ENCODE results near the gene TCF12. TPM values are rescaled to one million over a fixed set of nuclear protein-coding genes. Genes with fewer than 3 reads are reported as not detected.

Gene TCF12
- polyA plus RNA-seq, 1 donor (not counting 4 experiments of a cell fraction or from before 2014, with no cell fraction given), result 48.3 TPM

- dilution Hi-C loops (cut with MboI; ENCODE audit: extremely low pct_ligation_motif_present, low sequenced_read_pairs), result no loop called here
- TF ChIP-seq CTCF (optimal IDR thresholded peaks at IDR 0.05 in 1 of 3, IDR thresholded peaks at IDR 0.05 in 1 of 3, conservative IDR thresholded peaks at IDR 0.05 in 1 of 3; ENCODE audit: extremely low read depth in 1 of 3, insufficient read depth in 2 of 3, low read length in 3 of 3) (no peak), EZH2 (IDR thresholded peaks at IDR 0.05; ENCODE audit: low read length) (no peak)
- H3K9me1 ChIP-seq (ENCODE audit: control insufficient read depth, extremely low read depth, insufficient read depth, low read length), result no peaks in the 10 kb centered on the region
- no peak overlapping the region for H3K27ac ChIP-seq (ENCODE audit: control insufficient read depth, insufficient read depth, low read length)
- H2AFZ ChIP-seq (ENCODE audit: control insufficient read depth, low read length), result no peak overlapping the region
- FAIRE-seq, result no peak
- no peaks in the 10 kb centered on the region for H3K9me3 ChIP-seq (ENCODE audit: control insufficient read depth, low read depth, low read length)
- H3K9ac ChIP-seq (ENCODE audit: control insufficient read depth, extremely low read depth, insufficient read depth, low read length), result no peak overlapping the region
- H3K4me3 ChIP-seq (ENCODE audit: control insufficient read depth in 2 of 3, extremely low read depth in 1 of 3, insufficient read depth in 2 of 3, low read depth in 1 of 3, low read length in 3 of 3), result no peak overlapping the region
- no peaks in the 10 kb centered on the region for H4K20me1 ChIP-seq (ENCODE audit: control insufficient read depth, extremely low read depth, insufficient read depth, low read length)
- H3K36me3 ChIP-seq (ENCODE audit: control insufficient read depth in 2 of 2, extremely low read depth in 1 of 2, insufficient read depth in 2 of 2, low read length in 2 of 2), result peaks cover 0 to 10% of the 10 kb centered on the region in 2 experiments
- no peak overlapping the region for H3K4me2 ChIP-seq (ENCODE audit: control insufficient read depth, extremely low read depth, insufficient read depth, low read depth, low read length)
- no peak for DNase-seq (ENCODE audit: low read depth, low spot score)
- H3K27me3 ChIP-seq (ENCODE audit: control insufficient read depth, extremely low read depth, insufficient read depth, low read length), result no peaks in the 10 kb centered on the region
- H3K4me1 ChIP-seq (ENCODE audit: control insufficient read depth, extremely low read depth, insufficient read depth, low read length), result peaks cover 5% of the 10 kb centered on the region
- H3K79me2 ChIP-seq (ENCODE audit: control insufficient read depth, insufficient read depth, low read length), result peaks cover 63% of the 10 kb centered on the region
These were observed 4.7 kb downstream of the TCF12 start for GRCh38 chr15:56923174-56923591.

- Histone ChIP-seq H2AFZ (ENCODE audit: control insufficient read depth, low read length) (no peak overlapping the region), H3K79me2 (ENCODE audit: control insufficient read depth, insufficient read depth, low read length) (peaks cover 73% of the 10 kb centered on the region), H3K9ac (ENCODE audit: control insufficient read depth, extremely low read depth, insufficient read depth, low read length) (no peak overlapping the region), H3K4me2 (ENCODE audit: control insufficient read depth, extremely low read depth, insufficient read depth, low read depth, low read length) (no peak overlapping the region), H4K20me1 (ENCODE audit: control insufficient read depth, extremely low read depth, insufficient read depth, low read length) (peaks cover 3% of the 10 kb centered on the region), H3K27ac (ENCODE audit: control insufficient read depth, insufficient read depth, low read length) (no peak overlapping the region), H3K4me1 (ENCODE audit: control insufficient read depth, extremely low read depth, insufficient read depth, low read length) (peaks cover 8% of the 10 kb centered on the region), H3K4me3 (ENCODE audit: control insufficient read depth in 2 of 3, extremely low read depth in 1 of 3, insufficient read depth in 2 of 3, low read depth in 1 of 3, low read length in 3 of 3) (no peak overlapping the region), H3K9me1 (ENCODE audit: control insufficient read depth, extremely low read depth, insufficient read depth, low read length) (no peaks in the 10 kb centered on the region), H3K9me3 (ENCODE audit: control insufficient read depth, low read depth, low read length) (no peaks in the 10 kb centered on the region), H3K36me3 (ENCODE audit: control insufficient read depth in 2 of 2, extremely low read depth in 1 of 2, insufficient read depth in 2 of 2, low read length in 2 of 2) (peaks cover 0 to 12% of the 10 kb centered on the region in 2 experiments), H3K27me3 (ENCODE audit: control insufficient read depth, extremely low read depth, insufficient read depth, low read length) (no peaks in the 10 kb centered on the region)
- no peak for TF ChIP-seq CTCF (optimal IDR thresholded peaks at IDR 0.05 in 1 of 3, IDR thresholded peaks at IDR 0.05 in 1 of 3, conservative IDR thresholded peaks at IDR 0.05 in 1 of 3; ENCODE audit: extremely low read depth in 1 of 3, insufficient read depth in 2 of 3, low read length in 3 of 3)
- TF ChIP-seq EZH2 (IDR thresholded peaks at IDR 0.05; ENCODE audit: low read length), result no peak
- DNase-seq (ENCODE audit: low read depth, low spot score) (no peak), FAIRE-seq (no peak)
- dilution Hi-C loops (cut with MboI; ENCODE audit: extremely low pct_ligation_motif_present, low sequenced_read_pairs), result no loop called here
These were observed 9.4 kb downstream of the TCF12 start for GRCh38 chr15:56927816-56928215.

All from keratinocyte (primary cell).